ENCODE results near the gene ACYP1. TPM values are rescaled to one million over a fixed set of nuclear protein-coding genes. Genes with fewer than 3 reads are reported as not detected.

ACYP1 gene
- total and polyA plus RNA-seq, 9 of the 15 experiments (the other 6 are each of a cell fraction or from before 2014, with no cell fraction given): 19.9 to 113 (median 52.3) TPM

DNA sequence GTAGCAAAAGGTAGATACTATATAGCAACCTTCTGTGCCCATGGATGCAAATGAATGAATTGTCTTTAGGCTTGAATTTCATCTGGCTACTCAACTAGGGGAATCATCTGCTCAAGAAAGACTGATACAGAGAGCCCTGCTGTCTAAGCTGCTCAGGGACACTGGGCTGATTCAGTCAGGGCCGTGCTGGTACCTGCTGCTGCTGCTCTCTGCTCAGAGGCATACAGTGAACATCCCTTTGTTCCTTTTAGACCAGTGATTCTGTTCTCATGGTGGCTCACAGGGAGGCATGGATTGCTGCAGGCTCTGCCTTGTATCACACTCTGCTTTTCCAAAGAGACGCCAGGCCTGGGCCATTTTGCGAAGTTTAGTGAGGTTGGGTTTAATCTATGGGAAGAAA lies 47.0 kb downstream of the ACYP1 start:
- no peaks in the 10 kb centered on the region for H3K27me3 ChIP-seq (ENCODE audit: control insufficient read depth in 2 of 2, insufficient read depth in 2 of 2, low read length in 2 of 2)
- no peak for FAIRE-seq
- TF ChIP-seq ZC3H8 (IDR thresholded peaks at IDR 0.05) (no peak), PHF20 (IDR thresholded peaks at IDR 0.05; ENCODE audit: partially characterized antibody) (no peak), SRSF7 (optimal IDR thresholded peaks at IDR 0.05; ENCODE audit: low read depth, low read length) (no peak), KDM4B (IDR thresholded peaks at IDR 0.05; ENCODE audit: borderline replicate concordance in 2 of 2, low read depth in 1 of 2) (no peak), SNRNP70 (optimal IDR thresholded peaks at IDR 0.05; ENCODE audit: low read depth, low read length) (no peak), ARNT (IDR thresholded peaks at IDR 0.05) (no peak), L3MBTL2 (IDR thresholded peaks at IDR 0.05) (no peak)
- TF ChIP-seq, protein P1, sequence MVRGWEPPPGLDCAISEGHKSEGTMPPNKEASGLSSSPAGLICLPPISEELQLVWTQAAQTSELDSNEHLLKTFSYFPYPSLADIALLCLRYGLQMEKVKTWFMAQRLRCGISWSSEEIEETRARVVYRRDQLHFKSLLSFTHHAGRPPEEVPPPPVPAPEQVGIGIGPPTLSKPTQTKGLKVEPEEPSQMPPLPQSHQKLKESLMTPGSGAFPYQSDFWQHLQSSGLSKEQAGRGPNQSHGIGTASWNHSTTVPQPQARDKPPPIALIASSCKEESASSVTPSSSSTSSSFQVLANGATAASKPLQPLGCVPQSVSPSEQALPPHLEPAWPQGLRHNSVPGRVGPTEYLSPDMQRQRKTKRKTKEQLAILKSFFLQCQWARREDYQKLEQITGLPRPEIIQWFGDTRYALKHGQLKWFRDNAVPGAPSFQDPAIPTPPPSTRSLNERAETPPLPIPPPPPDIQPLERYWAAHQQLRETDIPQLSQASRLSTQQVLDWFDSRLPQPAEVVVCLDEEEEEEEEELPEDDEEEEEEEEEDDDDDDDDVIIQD (CRISPR knock-in tag; IDR thresholded peaks at IDR 0.05): no peak
- TF ChIP-seq, protein P2, sequence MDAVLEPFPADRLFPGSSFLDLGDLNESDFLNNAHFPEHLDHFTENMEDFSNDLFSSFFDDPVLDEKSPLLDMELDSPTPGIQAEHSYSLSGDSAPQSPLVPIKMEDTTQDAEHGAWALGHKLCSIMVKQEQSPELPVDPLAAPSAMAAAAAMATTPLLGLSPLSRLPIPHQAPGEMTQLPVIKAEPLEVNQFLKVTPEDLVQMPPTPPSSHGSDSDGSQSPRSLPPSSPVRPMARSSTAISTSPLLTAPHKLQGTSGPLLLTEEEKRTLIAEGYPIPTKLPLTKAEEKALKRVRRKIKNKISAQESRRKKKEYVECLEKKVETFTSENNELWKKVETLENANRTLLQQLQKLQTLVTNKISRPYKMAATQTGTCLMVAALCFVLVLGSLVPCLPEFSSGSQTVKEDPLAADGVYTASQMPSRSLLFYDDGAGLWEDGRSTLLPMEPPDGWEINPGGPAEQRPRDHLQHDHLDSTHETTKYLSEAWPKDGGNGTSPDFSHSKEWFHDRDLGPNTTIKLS (IDR thresholded peaks at IDR 0.05; ENCODE audit: borderline replicate concordance, low read depth): no peak
- TF ChIP-seq, protein P3, sequence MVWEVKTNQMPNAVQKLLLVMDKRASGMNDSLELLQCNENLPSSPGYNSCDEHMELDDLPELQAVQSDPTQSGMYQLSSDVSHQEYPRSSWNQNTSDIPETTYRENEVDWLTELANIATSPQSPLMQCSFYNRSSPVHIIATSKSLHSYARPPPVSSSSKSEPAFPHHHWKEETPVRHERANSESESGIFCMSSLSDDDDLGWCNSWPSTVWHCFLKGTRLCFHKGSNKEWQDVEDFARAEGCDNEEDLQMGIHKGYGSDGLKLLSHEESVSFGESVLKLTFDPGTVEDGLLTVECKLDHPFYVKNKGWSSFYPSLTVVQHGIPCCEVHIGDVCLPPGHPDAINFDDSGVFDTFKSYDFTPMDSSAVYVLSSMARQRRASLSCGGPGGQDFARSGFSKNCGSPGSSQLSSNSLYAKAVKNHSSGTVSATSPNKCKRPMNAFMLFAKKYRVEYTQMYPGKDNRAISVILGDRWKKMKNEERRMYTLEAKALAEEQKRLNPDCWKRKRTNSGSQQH (CRISPR knock-in tag; IDR thresholded peaks at IDR 0.05): no peak
- TF ChIP-seq, protein P4, sequence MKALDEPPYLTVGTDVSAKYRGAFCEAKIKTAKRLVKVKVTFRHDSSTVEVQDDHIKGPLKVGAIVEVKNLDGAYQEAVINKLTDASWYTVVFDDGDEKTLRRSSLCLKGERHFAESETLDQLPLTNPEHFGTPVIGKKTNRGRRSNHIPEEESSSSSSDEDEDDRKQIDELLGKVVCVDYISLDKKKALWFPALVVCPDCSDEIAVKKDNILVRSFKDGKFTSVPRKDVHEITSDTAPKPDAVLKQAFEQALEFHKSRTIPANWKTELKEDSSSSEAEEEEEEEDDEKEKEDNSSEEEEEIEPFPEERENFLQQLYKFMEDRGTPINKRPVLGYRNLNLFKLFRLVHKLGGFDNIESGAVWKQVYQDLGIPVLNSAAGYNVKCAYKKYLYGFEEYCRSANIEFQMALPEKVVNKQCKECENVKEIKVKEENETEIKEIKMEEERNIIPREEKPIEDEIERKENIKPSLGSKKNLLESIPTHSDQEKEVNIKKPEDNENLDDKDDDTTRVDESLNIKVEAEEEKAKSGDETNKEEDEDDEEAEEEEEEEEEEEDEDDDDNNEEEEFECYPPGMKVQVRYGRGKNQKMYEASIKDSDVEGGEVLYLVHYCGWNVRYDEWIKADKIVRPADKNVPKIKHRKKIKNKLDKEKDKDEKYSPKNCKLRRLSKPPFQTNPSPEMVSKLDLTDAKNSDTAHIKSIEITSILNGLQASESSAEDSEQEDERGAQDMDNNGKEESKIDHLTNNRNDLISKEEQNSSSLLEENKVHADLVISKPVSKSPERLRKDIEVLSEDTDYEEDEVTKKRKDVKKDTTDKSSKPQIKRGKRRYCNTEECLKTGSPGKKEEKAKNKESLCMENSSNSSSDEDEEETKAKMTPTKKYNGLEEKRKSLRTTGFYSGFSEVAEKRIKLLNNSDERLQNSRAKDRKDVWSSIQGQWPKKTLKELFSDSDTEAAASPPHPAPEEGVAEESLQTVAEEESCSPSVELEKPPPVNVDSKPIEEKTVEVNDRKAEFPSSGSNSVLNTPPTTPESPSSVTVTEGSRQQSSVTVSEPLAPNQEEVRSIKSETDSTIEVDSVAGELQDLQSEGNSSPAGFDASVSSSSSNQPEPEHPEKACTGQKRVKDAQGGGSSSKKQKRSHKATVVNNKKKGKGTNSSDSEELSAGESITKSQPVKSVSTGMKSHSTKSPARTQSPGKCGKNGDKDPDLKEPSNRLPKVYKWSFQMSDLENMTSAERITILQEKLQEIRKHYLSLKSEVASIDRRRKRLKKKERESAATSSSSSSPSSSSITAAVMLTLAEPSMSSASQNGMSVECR (CRISPR knock-in tag; IDR thresholded peaks at IDR 0.05): no peak
- TF ChIP-seq, protein P5, sequence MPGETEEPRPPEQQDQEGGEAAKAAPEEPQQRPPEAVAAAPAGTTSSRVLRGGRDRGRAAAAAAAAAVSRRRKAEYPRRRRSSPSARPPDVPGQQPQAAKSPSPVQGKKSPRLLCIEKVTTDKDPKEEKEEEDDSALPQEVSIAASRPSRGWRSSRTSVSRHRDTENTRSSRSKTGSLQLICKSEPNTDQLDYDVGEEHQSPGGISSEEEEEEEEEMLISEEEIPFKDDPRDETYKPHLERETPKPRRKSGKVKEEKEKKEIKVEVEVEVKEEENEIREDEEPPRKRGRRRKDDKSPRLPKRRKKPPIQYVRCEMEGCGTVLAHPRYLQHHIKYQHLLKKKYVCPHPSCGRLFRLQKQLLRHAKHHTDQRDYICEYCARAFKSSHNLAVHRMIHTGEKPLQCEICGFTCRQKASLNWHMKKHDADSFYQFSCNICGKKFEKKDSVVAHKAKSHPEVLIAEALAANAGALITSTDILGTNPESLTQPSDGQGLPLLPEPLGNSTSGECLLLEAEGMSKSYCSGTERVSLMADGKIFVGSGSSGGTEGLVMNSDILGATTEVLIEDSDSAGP (CRISPR knock-in tag; IDR thresholded peaks at IDR 0.05): no peak

More for the DNA sequence above, 47.0 kb downstream of the ACYP1 start:
- H3K79me2 ChIP-seq (ENCODE audit: control insufficient read depth, insufficient read depth, low read length): no peaks in the 10 kb centered on the region
- no peak overlapping the region for H3K4me2 ChIP-seq (ENCODE audit: insufficient read depth, low read length)
- CTCF ChIA-PET (ENCODE audit: low intra/inter-chr PET ratio): no interaction called here
- intact Hi-C loops (cut with micrococcal nuclease): no loop called here
- H3K9ac ChIP-seq (ENCODE audit: insufficient read depth in 1 of 2, low read depth in 2 of 2, low read length in 2 of 2): peak overlapping the region in 1 of 2 experiments; percentile 7; a peak in 1 of 4 replicates
- no peaks in the 10 kb centered on the region; a peak in 1 of 5 replicates for H3K4me1 ChIP-seq (replicated peaks in 1 of 2; ENCODE audit: control insufficient read depth in 2 of 2, insufficient read depth in 2 of 2, low read length in 2 of 2)
- no peaks in the 10 kb centered on the region for H4K20me1 ChIP-seq (replicated peaks; ENCODE audit: control insufficient read depth, insufficient read depth, low read length)
- H3K9me1 ChIP-seq (ENCODE audit: control insufficient read depth, insufficient read depth, low read length): no peaks in the 10 kb centered on the region
- in situ Hi-C loops (cut with MboI): no loop called here
- H3K27ac ChIP-seq (ENCODE audit: extremely low read depth, low read depth, low read length): no peak overlapping the region
- no TSS peak for BruUV-seq (replicated peaks)
- no peak for ATAC-seq
- H3K9me3 ChIP-seq (replicated peaks; ENCODE audit: control insufficient read depth, insufficient read depth, low read depth, low read length): no peaks in the 10 kb centered on the region
- peaks cover 62% of the 10 kb centered on the region; the same call in 2 of the 3 replicates for H3K36me3 ChIP-seq (ENCODE audit: control insufficient read depth, insufficient read depth, low read length)
- WGBS (ENCODE audit: insufficient coverage, low coverage, missing lambda C conversion rate): 85% methylated on average over 3 of the region's 3 CpGs
- POLR2A ChIA-PET: no interaction called here
- no peak overlapping the region for H2AFZ ChIP-seq (ENCODE audit: low read depth, low read length)
- no peak overlapping the region for H3K4me3 ChIP-seq
- no peak for DNase-seq (ENCODE audit: extremely low read depth in 1 of 4, low spot score in 3 of 4)
